Neutrophil (primary cell): ENCODE data around the gene SPINK6.

Source experiments
- H3K27ac ChIP-seq: fragments of 200-600 bp; sonication (generic); 2 replicates; pipeline ENCODE4 v1.5.1; 2016; ENCODE audit warnings: mild to moderate bottlenecking, moderate library complexity
- H3K27me3 ChIP-seq: fragments of 200-600 bp; sonication (generic); 2 replicates; pipeline ENCODE4 v1.6.0; 2016; ENCODE audit warnings: mild to moderate bottlenecking
- H3K36me3 ChIP-seq: fragments of 200-600 bp; sonication (generic); 2 replicates; pipeline ENCODE4 v1.5.1; 2017
- H3K4me1 ChIP-seq, 2 experiments: fragments of 200-600 bp in 1 of 2; sonication (generic) in 1 of 2; 1 replicate in 1 of 2; 2 replicates in 1 of 2; pipeline versions ENCODE4 v1.5.1 to v1.6.1; 2013 to 2016; ENCODE audit warnings: low read depth in 1 of 2, low read length in 1 of 2, mild to moderate bottlenecking in 1 of 2, moderate library complexity in 1 of 2; ENCODE audit not compliant: control insufficient read depth in 1 of 2, insufficient read depth in 1 of 2
- H3K4me3 ChIP-seq, 2 experiments: fragments of 200-600 bp in 1 of 2; sonication (generic) in 1 of 2; 1 replicate in 1 of 2; 2 replicates in 1 of 2; pipeline ENCODE4 v1.5.1; 2013 to 2016; ENCODE audit warnings: low read depth in 1 of 2, low read length in 1 of 2, mild to moderate bottlenecking in 1 of 2, moderate library complexity in 1 of 2
- H3K9me3 ChIP-seq: fragments of 200-600 bp; sonication (generic); 2 replicates; pipeline ENCODE4 v1.5.1; 2016
- CTCF ChIP-seq: fragments of 200-600 bp; sonication (generic); IDR thresholded peaks from 2 replicates; pipeline ENCODE4 v1.5.1; 2016; ENCODE audit warnings: antibody characterized with exemption

SPINK6 gene

DNA sequence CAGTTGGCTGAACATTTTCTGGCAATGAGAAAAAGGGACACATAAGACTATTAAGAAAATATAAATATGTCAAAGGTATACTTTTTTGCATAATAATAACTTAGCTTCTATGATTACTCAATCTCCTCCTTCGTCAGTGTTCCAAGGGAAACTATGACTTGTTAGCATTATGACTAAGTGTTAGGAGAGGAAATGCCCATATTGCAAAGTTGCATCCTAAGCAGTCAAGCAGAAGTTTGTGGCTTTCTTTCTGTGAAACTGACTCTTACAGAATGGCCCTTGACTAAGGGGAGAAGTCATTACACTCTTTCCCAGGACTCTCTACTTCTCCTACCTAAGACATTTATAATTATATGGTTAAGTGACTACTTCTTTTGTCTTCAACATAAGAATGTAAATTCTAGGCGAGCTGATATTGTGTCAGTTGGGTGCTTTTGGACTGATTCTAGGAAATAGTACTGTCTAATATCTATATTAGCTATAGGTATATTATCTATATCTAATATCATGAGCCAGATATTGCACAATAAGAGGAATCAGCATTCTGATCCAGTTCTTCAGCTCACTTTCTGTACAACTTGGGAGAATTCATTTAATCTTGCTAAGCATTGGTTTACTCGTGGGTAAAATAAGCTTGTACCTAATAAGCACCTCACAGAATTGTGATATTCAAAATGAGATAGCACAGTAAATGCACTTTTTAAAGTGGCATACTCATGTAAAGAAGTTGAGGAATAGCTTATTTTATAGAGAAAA, 16.4 kb upstream of the SPINK6 start:
- Histone ChIP-seq H3K4me1 (peaks cover 24 to 25% of the 10 kb centered on the region in 2 experiments), H3K27ac (peak overlapping the region; percentile 92)
- TF ChIP-seq CTCF: no peak

DNA sequence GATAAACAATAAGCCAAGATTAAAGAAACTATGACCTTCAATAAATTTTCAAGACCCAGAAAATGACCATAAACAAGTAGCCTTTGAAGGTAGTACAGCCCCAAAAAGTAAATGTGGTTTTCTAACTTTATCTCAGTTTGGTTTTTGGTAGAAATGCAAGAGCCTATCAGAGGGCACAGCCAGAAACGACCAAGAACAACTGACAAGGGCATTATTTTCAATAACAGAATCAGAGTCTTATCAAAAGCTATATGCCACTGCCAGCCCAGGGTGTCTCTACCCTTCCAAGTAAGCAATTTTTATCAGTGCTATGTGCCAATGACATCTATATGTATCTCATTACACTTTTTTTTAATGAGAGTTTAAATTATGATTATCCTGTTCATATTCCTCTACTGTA, 11.8 kb upstream of the SPINK6 start:
- TF ChIP-seq CTCF: no peak
- Histone ChIP-seq H3K27me3 (no peaks in the 10 kb centered on the region), H3K9me3 (no peaks in the 10 kb centered on the region), H3K36me3 (no peaks in the 10 kb centered on the region), H3K4me1 (peaks cover 16% of the 10 kb centered on the region in 2 experiments), H3K27ac (no peak overlapping the region), H3K4me3 (no peak overlapping the region)

More for the DNA sequence above, 16.4 kb upstream of the SPINK6 start:
- H3K36me3 ChIP-seq: no peaks in the 10 kb centered on the region
- peak overlapping the region in 1 of 2 experiments; percentile 11 for H3K4me3 ChIP-seq
- H3K9me3 ChIP-seq: no peaks in the 10 kb centered on the region
- H3K27me3 ChIP-seq: no peaks in the 10 kb centered on the region

GRCh38 chr5:148193202-148193601, 9.6 kb upstream of the SPINK6 start:
- H3K36me3 ChIP-seq: no peaks in the 10 kb centered on the region
- H3K27ac ChIP-seq: no peak overlapping the region
- H3K9me3 ChIP-seq: no peaks in the 10 kb centered on the region
- H3K27me3 ChIP-seq: no peaks in the 10 kb centered on the region
- no peak for TF ChIP-seq CTCF
- H3K4me3 ChIP-seq: no peak overlapping the region
- H3K4me1 ChIP-seq: no peaks in the 10 kb centered on the region

DNA sequence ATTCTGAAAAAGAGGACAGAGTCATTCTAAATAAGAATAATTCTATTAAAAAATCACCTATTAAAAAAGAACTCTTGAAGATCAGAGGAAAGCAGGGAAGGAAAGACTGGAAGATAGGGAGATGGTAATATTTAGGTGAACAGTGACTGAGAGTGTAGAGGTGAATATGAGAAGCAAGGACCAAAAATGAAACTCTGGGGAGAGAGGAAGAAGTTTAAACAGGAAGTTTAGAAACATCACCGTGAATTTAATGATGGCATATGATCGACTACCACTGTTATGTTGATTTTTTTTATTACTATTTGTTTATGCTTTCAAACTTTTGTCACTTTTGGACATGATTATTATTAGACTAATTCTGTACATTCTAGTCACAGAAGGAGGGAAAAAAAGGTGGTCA, 1.7 kb upstream of the SPINK6 start:
- Histone ChIP-seq H3K9me3 (no peaks in the 10 kb centered on the region), H3K27ac (peak overlapping the region; percentile 84), H3K4me1 (peaks cover 9 to 18% of the 10 kb centered on the region in 2 experiments), H3K4me3 (peak overlapping the region; percentile 32 to 45), H3K36me3 (no peaks in the 10 kb centered on the region), H3K27me3 (no peaks in the 10 kb centered on the region)
- no peak for TF ChIP-seq CTCF

GRCh38 chr5:148205044-148205806, 2.4 kb downstream of the SPINK6 start:
- H3K27me3 ChIP-seq: no peaks in the 10 kb centered on the region
- TF ChIP-seq CTCF: no peak
- no peaks in the 10 kb centered on the region for H3K9me3 ChIP-seq
- H3K4me3 ChIP-seq: no peak overlapping the region
- H3K27ac ChIP-seq: no peak overlapping the region
- H3K36me3 ChIP-seq: no peaks in the 10 kb centered on the region
- H3K4me1 ChIP-seq: peaks cover 9 to 18% of the 10 kb centered on the region in 2 experiments
